ENCODE measurements around the gene YBX2. TPM values are rescaled to one million over a fixed set of nuclear protein-coding genes. Genes with fewer than 3 reads are reported as not detected.
"Not testable (repeated sequence)": the region's sequence is repeated elsewhere in the genome, so short reads cannot be mapped to it uniquely, and the experiment has no call there.

Gene YBX2
- polyA plus RNA-seq, 1 donor (not counting 4 experiments of a cell fraction or from before 2014, with no cell fraction given): 0.05 TPM

- Histone ChIP-seq H3K9ac (ENCODE audit: control insufficient read depth, extremely low read depth, insufficient read depth, low read length) (no peak overlapping the region), H3K27ac (ENCODE audit: control insufficient read depth, insufficient read depth, low read length) (no peak overlapping the region), H3K36me3 (ENCODE audit: control insufficient read depth in 2 of 2, extremely low read depth in 1 of 2, insufficient read depth in 2 of 2, low read length in 2 of 2) (no peaks in the 10 kb centered on the region), H2AFZ (ENCODE audit: control insufficient read depth, low read length) (no peak overlapping the region), H3K4me1 (ENCODE audit: control insufficient read depth, extremely low read depth, insufficient read depth, low read length) (no peaks in the 10 kb centered on the region), H4K20me1 (ENCODE audit: control insufficient read depth, extremely low read depth, insufficient read depth, low read length) (no peaks in the 10 kb centered on the region), H3K4me3 (ENCODE audit: control insufficient read depth in 2 of 3, extremely low read depth in 1 of 3, insufficient read depth in 2 of 3, low read depth in 1 of 3, low read length in 3 of 3) (no peak overlapping the region), H3K4me2 (ENCODE audit: control insufficient read depth, extremely low read depth, insufficient read depth, low read depth, low read length) (no peak overlapping the region), H3K27me3 (ENCODE audit: control insufficient read depth, extremely low read depth, insufficient read depth, low read length) (peaks cover 18% of the 10 kb centered on the region), H3K9me3 (ENCODE audit: control insufficient read depth, low read depth, low read length) (no peaks in the 10 kb centered on the region), H3K79me2 (ENCODE audit: control insufficient read depth, insufficient read depth, low read length) (no peaks in the 10 kb centered on the region), H3K9me1 (ENCODE audit: control insufficient read depth, extremely low read depth, insufficient read depth, low read length) (no peaks in the 10 kb centered on the region)
- TF ChIP-seq EZH2 (IDR thresholded peaks at IDR 0.05; ENCODE audit: low read length): no peak
- TF ChIP-seq, protein P1, sequence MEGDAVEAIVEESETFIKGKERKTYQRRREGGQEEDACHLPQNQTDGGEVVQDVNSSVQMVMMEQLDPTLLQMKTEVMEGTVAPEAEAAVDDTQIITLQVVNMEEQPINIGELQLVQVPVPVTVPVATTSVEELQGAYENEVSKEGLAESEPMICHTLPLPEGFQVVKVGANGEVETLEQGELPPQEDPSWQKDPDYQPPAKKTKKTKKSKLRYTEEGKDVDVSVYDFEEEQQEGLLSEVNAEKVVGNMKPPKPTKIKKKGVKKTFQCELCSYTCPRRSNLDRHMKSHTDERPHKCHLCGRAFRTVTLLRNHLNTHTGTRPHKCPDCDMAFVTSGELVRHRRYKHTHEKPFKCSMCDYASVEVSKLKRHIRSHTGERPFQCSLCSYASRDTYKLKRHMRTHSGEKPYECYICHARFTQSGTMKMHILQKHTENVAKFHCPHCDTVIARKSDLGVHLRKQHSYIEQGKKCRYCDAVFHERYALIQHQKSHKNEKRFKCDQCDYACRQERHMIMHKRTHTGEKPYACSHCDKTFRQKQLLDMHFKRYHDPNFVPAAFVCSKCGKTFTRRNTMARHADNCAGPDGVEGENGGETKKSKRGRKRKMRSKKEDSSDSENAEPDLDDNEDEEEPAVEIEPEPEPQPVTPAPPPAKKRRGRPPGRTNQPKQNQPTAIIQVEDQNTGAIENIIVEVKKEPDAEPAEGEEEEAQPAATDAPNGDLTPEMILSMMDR (optimal IDR thresholded peaks at IDR 0.05 in 1 of 3, IDR thresholded peaks at IDR 0.05 in 1 of 3, conservative IDR thresholded peaks at IDR 0.05 in 1 of 3; ENCODE audit: extremely low read depth in 1 of 3, insufficient read depth in 2 of 3, low read length in 3 of 3): no peak
- DNase-seq (ENCODE audit: low read depth, low spot score) (no peak), FAIRE-seq (no peak)
- dilution Hi-C loops (cut with MboI; ENCODE audit: extremely low pct_ligation_motif_present, low sequenced_read_pairs): no loop called here
Measured at GRCh38 chr17:7341842-7342241, 47.4 kb upstream of the YBX2 start.

DNA sequence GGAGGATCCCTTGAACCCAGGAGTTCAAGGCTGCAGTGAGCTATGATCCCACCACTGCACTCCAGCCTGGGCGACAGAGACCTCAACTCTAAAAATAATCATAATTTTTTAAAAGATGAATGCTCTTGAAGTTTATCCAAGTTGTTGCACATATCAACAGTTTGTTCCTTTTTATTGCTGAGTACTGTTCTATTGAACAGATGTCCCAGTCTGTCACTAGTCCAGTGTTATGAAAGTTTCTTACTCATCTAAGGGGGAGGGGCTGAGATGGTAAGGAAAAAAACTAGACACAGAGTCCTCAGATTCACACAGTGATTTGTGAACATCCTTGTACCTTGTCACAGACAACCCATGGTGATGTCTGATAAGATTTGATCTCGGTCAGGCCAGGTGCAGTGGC, 45.7 kb upstream of the YBX2 start:
- no peak overlapping the region for H3K27ac ChIP-seq (ENCODE audit: control insufficient read depth, insufficient read depth, low read length)
- FAIRE-seq (no peak), DNase-seq (ENCODE audit: low read depth, low spot score) (no peak)
- no peaks in the 10 kb centered on the region for H3K79me2 ChIP-seq (ENCODE audit: control insufficient read depth, insufficient read depth, low read length)
- no peaks in the 10 kb centered on the region for H3K9me1 ChIP-seq (ENCODE audit: control insufficient read depth, extremely low read depth, insufficient read depth, low read length)
- TF ChIP-seq, protein P1 (optimal IDR thresholded peaks at IDR 0.05 in 1 of 3, IDR thresholded peaks at IDR 0.05 in 1 of 3, conservative IDR thresholded peaks at IDR 0.05 in 1 of 3; ENCODE audit: extremely low read depth in 1 of 3, insufficient read depth in 2 of 3, low read length in 3 of 3): no peak
- TF ChIP-seq EZH2 (IDR thresholded peaks at IDR 0.05; ENCODE audit: low read length): no peak
- no peaks in the 10 kb centered on the region for H3K4me1 ChIP-seq (ENCODE audit: control insufficient read depth, extremely low read depth, insufficient read depth, low read length)
- H3K4me3 ChIP-seq (ENCODE audit: control insufficient read depth in 2 of 3, extremely low read depth in 1 of 3, insufficient read depth in 2 of 3, low read depth in 1 of 3, low read length in 3 of 3): no peak overlapping the region
- H3K4me2 ChIP-seq (ENCODE audit: control insufficient read depth, extremely low read depth, insufficient read depth, low read depth, low read length): no peak overlapping the region
- no peak overlapping the region for H3K9ac ChIP-seq (ENCODE audit: control insufficient read depth, extremely low read depth, insufficient read depth, low read length)
- dilution Hi-C loops (cut with MboI; ENCODE audit: extremely low pct_ligation_motif_present, low sequenced_read_pairs): no loop called here
- H4K20me1 ChIP-seq (ENCODE audit: control insufficient read depth, extremely low read depth, insufficient read depth, low read length): no peaks in the 10 kb centered on the region
- no peak overlapping the region for H2AFZ ChIP-seq (ENCODE audit: control insufficient read depth, low read length)
- H3K9me3 ChIP-seq (ENCODE audit: control insufficient read depth, low read depth, low read length): no peaks in the 10 kb centered on the region
- H3K36me3 ChIP-seq (ENCODE audit: control insufficient read depth in 2 of 2, extremely low read depth in 1 of 2, insufficient read depth in 2 of 2, low read length in 2 of 2): no peaks in the 10 kb centered on the region
- H3K27me3 ChIP-seq (ENCODE audit: control insufficient read depth, extremely low read depth, insufficient read depth, low read length): peaks cover 18% of the 10 kb centered on the region

- H4K20me1 ChIP-seq (ENCODE audit: control insufficient read depth, extremely low read depth, insufficient read depth, low read length); H3K4me2 ChIP-seq (ENCODE audit: control insufficient read depth, extremely low read depth, insufficient read depth, low read depth, low read length); H3K4me1 ChIP-seq (ENCODE audit: control insufficient read depth, extremely low read depth, insufficient read depth, low read length); FAIRE-seq; H3K79me2 ChIP-seq (ENCODE audit: control insufficient read depth, insufficient read depth, low read length); H3K9ac ChIP-seq (ENCODE audit: control insufficient read depth, extremely low read depth, insufficient read depth, low read length); H3K36me3 ChIP-seq (ENCODE audit: control insufficient read depth in 2 of 2, extremely low read depth in 1 of 2, insufficient read depth in 2 of 2, low read length in 2 of 2); H3K27me3 ChIP-seq (ENCODE audit: control insufficient read depth, extremely low read depth, insufficient read depth, low read length); H3K9me3 ChIP-seq (ENCODE audit: control insufficient read depth, low read depth, low read length); H3K27ac ChIP-seq (ENCODE audit: control insufficient read depth, insufficient read depth, low read length); H3K4me3 ChIP-seq (ENCODE audit: control insufficient read depth in 2 of 3, extremely low read depth in 1 of 3, insufficient read depth in 2 of 3, low read depth in 1 of 3, low read length in 3 of 3); dilution Hi-C loops (cut with MboI; ENCODE audit: extremely low pct_ligation_motif_present, low sequenced_read_pairs); H3K9me1 ChIP-seq (ENCODE audit: control insufficient read depth, extremely low read depth, insufficient read depth, low read length); DNase-seq (ENCODE audit: low read depth, low spot score); H2AFZ ChIP-seq (ENCODE audit: control insufficient read depth, low read length): not testable (repeated sequence)
Measured at GRCh38 chr17:7337600-7337999, 43.2 kb upstream of the YBX2 start.
